Kidney (tissue), 14 donors: ENCODE measurements around the gene SORCS2. TPM values are rescaled to one million over a fixed set of nuclear protein-coding genes. Genes with fewer than 3 reads are reported as not detected.
A peak's percentile ranks its signal among the peaks of the same experiment; 100 is the strongest.

Experiments used
- DNase-seq, 5 donors: peaks; one replicate each; pipeline ENCODE4 v3.0.0-alpha.2; 2013 to 2020
- FAIRE-seq: peaks from 2 replicates; lab custom pipeline; 2012; peaks lifted over from hg19 to GRCh38; lab: Jason Lieb, UNC
- H3K27ac ChIP-seq, 2 donors: one replicate each; pipeline ENCODE4 v1.7.0; 2013; ENCODE audit warnings: low read depth in 2 of 2, low read length in 2 of 2, inconsistent platforms in 1 of 2
- H3K27me3 ChIP-seq: one replicate; pipeline ENCODE4 v1.7.1; 2013; ENCODE audit warnings: low read length, inconsistent platforms; ENCODE audit not compliant: control insufficient read depth, insufficient read depth
- H3K36me3 ChIP-seq, 3 donors: one replicate each; pipeline versions ENCODE4 v1.7.0 to v1.7.1; 2013; ENCODE audit warnings: low read length in 3 of 3, control low read depth in 1 of 3, inconsistent platforms in 1 of 3; ENCODE audit not compliant: insufficient read depth in 3 of 3, control insufficient read depth in 2 of 3
- H3K4me1 ChIP-seq, 3 donors: one replicate each; pipeline versions ENCODE4 v1.7.0 to v1.7.1; 2013; ENCODE audit warnings: low read length in 3 of 3, inconsistent platforms in 1 of 3, low read depth in 1 of 3; ENCODE audit not compliant: control insufficient read depth in 2 of 3, insufficient read depth in 2 of 3
- H3K4me3 ChIP-seq, 3 donors: one replicate each; pipeline versions ENCODE4 v1.7.0 to v1.8.1; 2013; ENCODE audit warnings: low read length in 3 of 3, control low read depth in 1 of 3, inconsistent platforms in 1 of 3
- H3K9ac ChIP-seq, 3 donors: one replicate each; pipeline versions ENCODE4 v1.7.0 to v1.7.1; 2013; ENCODE audit warnings: low read length in 3 of 3, control low read depth in 1 of 3, inconsistent platforms in 1 of 3
- H3K9me3 ChIP-seq, 3 donors: one replicate each; pipeline versions ENCODE4 v1.7.0 to v1.7.1; 2013; ENCODE audit warnings: low read length in 3 of 3, control low read depth in 1 of 3, inconsistent platforms in 1 of 3; ENCODE audit not compliant: control insufficient read depth in 2 of 3, insufficient read depth in 1 of 3
- intact Hi-C: fragments of 100-400 bp; cut with DNase I; formaldehyde crosslinking; loops from one replicate; pipeline ENCODE4 v1.11.1; 2022
- polyA plus RNA-seq: library from polyadenylated mRNA; stranded (reverse); fragments of 350-450 nt; fragmentation: Illumina TruSeq; extraction: RNeasy Lipid Tissue Mini Kit (QIAGEN cat#74804); gene quantifications from one replicate; pipeline ENCODE4 v1.2.3, GENCODE V29; 2014; ENCODE audit warnings: low read depth, low replicate concordance; ENCODE audit not compliant: insufficient read depth
- total RNA-seq: library from RNA; stranded (reverse); fragmentation: NEBNext Ultra II Directional; extraction: Animal tissue kit (Norgen Biotek cat#: 25700); gene quantifications from one replicate; pipeline ENCODE4 v1.2.1, GENCODE V29; 2021
- TF ChIP-seq, protein P1 (sequence below): IDR thresholded peaks from 3 replicates; pipeline ENCODE4 v1.5.1; 2012; ENCODE audit warnings: mild to moderate bottlenecking, moderate library complexity, borderline replicate concordance; ENCODE audit not compliant: insufficient read depth; ENCODE audit errors: extremely low read depth
- donor health status: control.
- donor health status: control.
- donor health status: control.
- donor health status: control.
- donor health status: control.
- donor health status: DM: yes; HTN: yes; CAD: no.
- donor health status: Normal renal cell carcinoma (clear cell type).

SORCS2 gene
- total and polyA plus RNA-seq, 2 donors from 2014 or later, result 6.1 to 9.1 TPM

DNA sequence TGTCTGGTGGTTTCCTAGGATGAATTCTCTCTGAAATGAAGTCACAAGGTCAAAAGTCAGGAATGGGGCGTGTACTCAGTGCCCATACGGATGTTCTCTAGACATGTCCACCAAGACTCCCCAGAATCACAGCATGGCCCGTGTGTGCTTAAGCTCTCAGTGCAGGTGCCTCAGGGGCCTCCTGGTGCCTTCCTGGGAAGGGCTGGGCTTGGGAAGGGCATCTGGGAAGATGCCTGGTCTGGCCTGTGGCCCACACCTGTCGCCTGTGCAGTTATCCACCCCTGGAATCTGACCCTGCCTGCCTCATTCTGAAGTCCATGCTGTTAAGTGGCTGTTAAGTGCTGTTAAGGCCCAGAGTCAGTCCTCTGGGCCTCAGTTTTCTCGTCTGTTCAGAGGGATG is 31.2 kb downstream of the SORCS2 start:
- no peaks in the 10 kb centered on the region for H3K4me1 ChIP-seq
- H3K9me3 ChIP-seq, result no peaks in the 10 kb centered on the region
- no peak overlapping the region for H3K4me3 ChIP-seq
- no peak for DNase-seq
- no peak for FAIRE-seq
- H3K27me3 ChIP-seq, result no peaks in the 10 kb centered on the region
- no peak overlapping the region for H3K9ac ChIP-seq
- H3K27ac ChIP-seq, result no peak overlapping the region
- TF ChIP-seq, protein P1, sequence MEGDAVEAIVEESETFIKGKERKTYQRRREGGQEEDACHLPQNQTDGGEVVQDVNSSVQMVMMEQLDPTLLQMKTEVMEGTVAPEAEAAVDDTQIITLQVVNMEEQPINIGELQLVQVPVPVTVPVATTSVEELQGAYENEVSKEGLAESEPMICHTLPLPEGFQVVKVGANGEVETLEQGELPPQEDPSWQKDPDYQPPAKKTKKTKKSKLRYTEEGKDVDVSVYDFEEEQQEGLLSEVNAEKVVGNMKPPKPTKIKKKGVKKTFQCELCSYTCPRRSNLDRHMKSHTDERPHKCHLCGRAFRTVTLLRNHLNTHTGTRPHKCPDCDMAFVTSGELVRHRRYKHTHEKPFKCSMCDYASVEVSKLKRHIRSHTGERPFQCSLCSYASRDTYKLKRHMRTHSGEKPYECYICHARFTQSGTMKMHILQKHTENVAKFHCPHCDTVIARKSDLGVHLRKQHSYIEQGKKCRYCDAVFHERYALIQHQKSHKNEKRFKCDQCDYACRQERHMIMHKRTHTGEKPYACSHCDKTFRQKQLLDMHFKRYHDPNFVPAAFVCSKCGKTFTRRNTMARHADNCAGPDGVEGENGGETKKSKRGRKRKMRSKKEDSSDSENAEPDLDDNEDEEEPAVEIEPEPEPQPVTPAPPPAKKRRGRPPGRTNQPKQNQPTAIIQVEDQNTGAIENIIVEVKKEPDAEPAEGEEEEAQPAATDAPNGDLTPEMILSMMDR, result no peak
- intact Hi-C loops, result no loop called here
- no peaks in the 10 kb centered on the region for H3K36me3 ChIP-seq

DNA sequence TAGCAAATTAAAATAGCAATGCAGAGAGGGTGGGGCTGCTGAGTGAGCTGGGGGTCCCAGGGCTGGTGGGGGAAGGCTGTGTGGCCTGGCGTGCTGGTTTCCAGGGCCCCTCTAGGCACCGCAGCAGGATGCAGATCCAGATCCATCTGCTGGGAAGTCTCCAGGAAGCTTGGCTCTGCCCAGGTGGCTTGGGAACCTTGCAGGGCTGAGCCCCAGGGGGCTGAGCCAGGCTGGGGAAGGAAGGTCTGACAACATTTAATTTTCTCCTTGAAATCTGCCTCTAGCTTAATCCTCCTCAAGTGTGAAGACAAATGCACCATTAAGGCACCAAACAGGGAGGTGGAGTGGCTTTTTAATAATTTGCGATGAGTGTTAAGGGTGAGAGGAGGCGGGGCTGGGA is 31.7 kb downstream of the SORCS2 start:
- Histone ChIP-seq H3K9ac (no peak overlapping the region), H3K27ac (no peak overlapping the region), H3K4me1 (no peaks in the 10 kb centered on the region), H3K9me3 (no peaks in the 10 kb centered on the region), H3K36me3 (no peaks in the 10 kb centered on the region), H3K4me3 (no peak overlapping the region), H3K27me3 (no peaks in the 10 kb centered on the region)
- intact Hi-C loops, result no loop called here
- DNase-seq (no peak), FAIRE-seq (no peak)
- TF ChIP-seq, protein P1, result no peak

DNA sequence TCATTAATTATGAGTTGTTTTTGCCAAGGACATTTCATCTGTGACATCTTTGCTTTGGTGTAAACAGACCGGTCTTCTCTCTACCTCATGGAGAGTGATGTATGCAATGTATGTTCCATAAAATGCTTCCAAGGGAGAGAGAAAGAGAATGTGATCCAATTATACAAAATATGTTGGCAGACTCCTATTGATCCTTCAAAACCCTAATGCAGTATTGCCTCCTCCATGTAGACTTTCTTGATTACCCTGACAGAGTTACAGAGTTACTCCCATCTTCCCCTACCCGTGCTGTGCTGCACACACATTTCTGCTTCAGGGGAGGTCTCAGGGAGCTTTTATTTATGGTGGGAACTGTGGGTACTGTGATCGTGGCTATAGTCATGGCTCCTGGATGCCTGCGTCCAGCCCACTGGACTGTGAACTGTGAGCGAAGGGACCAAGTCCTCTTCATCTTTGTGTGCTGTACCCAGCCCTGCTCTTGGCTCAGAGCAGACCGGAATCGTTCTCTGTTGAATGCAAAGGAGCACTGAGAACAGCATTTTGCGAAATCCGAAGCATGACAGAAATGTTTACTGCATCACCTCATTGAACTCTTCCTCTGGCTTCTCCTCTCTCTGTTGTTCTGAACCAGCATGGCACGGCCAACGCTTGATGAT is 32.7 kb downstream of the SORCS2 start:
- FAIRE-seq (no peak), DNase-seq (no peak)
- Histone ChIP-seq H3K9ac (no peak overlapping the region), H3K9me3 (no peaks in the 10 kb centered on the region), H3K4me1 (no peaks in the 10 kb centered on the region), H3K36me3 (no peaks in the 10 kb centered on the region), H3K27me3 (no peaks in the 10 kb centered on the region), H3K27ac (no peak overlapping the region), H3K4me3 (no peak overlapping the region)
- intact Hi-C loops, result no loop called here
- TF ChIP-seq, protein P1, result no peak

DNA sequence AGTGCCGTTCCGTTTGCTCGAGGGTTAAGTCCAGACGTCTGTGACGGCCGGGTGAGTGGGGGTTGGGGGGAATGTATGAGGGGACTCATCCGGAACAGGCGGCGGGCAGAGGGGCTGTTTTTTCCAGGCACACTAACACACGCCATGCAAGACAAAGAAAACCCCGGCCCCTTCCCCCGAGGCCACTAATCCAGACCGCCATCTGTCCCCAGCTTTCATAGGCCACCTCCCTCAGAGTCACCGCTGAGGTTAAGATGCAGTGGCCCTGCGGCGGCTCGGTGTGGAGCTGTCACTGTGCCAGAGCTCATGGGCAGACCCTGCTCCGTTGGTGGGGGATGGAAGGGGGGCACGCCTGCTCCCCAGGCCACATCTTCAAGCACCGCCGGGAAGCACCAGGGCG is 34.1 kb downstream of the SORCS2 start:
- no peaks in the 10 kb centered on the region for H3K9me3 ChIP-seq
- intact Hi-C loops, result no loop called here
- H3K27me3 ChIP-seq, result no peaks in the 10 kb centered on the region
- no peaks in the 10 kb centered on the region for H3K36me3 ChIP-seq
- FAIRE-seq (no peak), DNase-seq (peak; percentile 51 to 83 (median 68))
- H3K4me1 ChIP-seq, result no peaks in the 10 kb centered on the region
- no peak overlapping the region for H3K9ac ChIP-seq
- TF ChIP-seq, protein P1, result no peak
- no peak overlapping the region for H3K27ac ChIP-seq
- no peak overlapping the region for H3K4me3 ChIP-seq
